Fibroblast of gingiva (primary cell): Measurements from ENCODE around the gene POU5F2.
A peak's percentile ranks its signal among the peaks of the same experiment; 100 is the strongest.

Experiments
- DNase-seq: peaks from one replicate; pipeline ENCODE4 v3.0.0-alpha.2; 2011; ENCODE audit warnings: low read depth

POU5F2 gene, protein sequence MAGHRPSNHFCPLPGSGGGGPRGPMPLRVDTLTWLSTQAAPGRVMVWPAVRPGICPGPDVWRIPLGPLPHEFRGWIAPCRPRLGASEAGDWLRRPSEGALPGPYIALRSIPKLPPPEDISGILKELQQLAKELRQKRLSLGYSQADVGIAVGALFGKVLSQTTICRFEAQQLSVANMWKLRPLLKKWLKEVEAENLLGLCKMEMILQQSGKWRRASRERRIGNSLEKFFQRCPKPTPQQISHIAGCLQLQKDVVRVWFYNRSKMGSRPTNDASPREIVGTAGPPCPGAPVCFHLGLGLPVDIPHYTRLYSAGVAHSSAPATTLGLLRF

DNA sequence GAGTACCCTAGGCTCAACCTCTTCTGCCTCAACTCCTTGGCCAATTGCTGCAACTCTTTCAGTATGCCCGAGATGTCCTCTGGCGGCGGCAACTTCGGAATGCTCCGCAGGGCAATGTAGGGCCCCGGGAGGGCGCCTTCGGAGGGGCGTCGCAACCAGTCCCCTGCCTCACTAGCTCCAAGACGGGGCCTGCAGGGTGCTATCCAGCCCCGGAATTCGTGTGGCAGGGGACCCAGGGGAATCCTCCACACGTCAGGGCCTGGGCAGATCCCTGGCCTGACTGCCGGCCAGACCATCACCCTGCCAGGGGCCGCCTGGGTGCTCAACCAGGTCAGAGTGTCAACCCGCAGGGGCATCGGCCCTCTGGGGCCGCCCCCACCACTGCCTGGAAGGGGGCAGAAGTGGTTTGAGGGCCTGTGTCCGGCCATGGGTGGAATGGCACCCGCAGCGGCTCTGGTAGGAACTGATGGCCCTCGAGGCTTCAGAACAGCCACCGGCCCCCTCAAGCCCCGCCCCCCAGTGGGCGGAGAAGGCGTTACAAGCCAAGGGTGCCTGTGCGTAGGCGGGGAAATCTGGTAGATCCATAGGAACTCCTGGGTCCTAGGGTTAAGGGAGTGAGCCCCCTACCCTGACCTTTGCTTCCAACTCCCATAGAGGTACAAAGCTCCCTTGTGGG is at the start of gene POU5F2:
TSS of gene POU5F2 (minus strand) at position 465 of the 676 bp plus-strand sequence. CDS start at position 428, 37 bp downstream.
- no peak for DNase-seq

GRCh38 chr5:93790401-93790800 is 49.0 kb upstream of the POU5F2 start:
- peak; percentile 21 for DNase-seq

- DNase-seq = peak; percentile 53
These were observed 48.0 kb upstream of the POU5F2 start for GRCh38 chr5:93789173-93790067.

- no peak for DNase-seq
These were observed 46.2 kb upstream of the POU5F2 start for GRCh38 chr5:93787598-93787997.

GRCh38 chr5:93785475-93785874 is 44.1 kb upstream of the POU5F2 start:
- DNase-seq = no peak

DNA sequence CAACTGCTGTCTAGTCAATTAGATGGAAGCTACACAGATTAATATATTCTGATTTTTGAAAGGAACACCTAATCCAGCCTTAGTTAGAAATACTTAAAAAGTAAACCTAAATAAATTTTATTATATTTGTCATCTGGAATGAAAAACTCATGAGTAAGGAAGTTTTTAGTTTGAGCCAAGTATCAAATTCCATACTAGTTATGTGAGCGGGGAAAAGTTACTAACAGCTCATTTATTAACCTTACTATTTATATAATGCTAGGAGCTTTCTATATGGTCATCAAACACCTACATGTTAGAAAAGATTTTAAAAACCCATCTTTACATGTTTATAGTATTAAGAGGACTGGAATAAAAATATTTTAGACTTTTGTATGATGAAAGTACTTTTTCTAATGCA is 41.6 kb upstream of the POU5F2 start:
- no peak for DNase-seq

DNA sequence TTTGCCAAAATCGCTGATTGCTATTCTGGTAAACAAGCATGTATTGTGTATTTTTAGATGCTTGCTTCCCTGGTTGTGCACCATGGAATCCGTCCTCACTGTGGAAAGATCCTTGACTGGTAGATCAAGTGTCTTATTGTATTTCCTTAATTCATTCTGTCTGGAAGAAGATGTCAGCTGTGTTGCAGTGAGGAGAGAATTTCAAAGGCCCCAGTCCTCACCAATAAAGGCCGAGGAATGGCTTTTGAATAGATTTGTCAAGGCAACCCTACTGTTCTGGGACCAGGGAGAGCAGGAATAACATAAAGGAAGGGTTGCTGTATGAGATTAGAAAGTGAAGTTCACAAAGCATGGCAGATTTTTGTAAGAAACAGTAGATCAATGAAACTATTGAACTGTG is 36.2 kb upstream of the POU5F2 start:
- no peak for DNase-seq

DNA sequence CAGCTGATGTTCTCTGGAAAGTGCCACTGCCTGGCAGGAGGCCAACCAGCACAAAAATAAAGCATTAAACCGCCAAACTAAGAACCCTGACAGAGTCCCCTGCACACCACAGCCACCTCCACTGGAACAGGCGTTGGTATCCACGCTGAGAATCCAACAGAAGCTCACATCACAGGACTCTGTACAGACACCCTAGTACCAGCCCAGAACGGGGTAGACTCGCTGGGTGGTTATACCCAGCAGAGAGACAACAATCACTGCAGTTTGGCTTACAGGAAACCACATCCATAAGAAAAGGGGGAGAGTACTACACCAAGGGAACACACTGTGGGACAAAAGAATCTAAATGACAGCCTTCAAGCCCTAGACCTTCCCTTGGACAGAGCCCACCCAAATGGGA is 15.0 kb upstream of the POU5F2 start:
- DNase-seq = no peak

GRCh38 chr5:93755716-93756115 is 14.3 kb upstream of the POU5F2 start:
- DNase-seq = no peak

- no peak for DNase-seq
These were observed 7.5 kb upstream of the POU5F2 start for GRCh38 chr5:93748875-93749397.

DNA sequence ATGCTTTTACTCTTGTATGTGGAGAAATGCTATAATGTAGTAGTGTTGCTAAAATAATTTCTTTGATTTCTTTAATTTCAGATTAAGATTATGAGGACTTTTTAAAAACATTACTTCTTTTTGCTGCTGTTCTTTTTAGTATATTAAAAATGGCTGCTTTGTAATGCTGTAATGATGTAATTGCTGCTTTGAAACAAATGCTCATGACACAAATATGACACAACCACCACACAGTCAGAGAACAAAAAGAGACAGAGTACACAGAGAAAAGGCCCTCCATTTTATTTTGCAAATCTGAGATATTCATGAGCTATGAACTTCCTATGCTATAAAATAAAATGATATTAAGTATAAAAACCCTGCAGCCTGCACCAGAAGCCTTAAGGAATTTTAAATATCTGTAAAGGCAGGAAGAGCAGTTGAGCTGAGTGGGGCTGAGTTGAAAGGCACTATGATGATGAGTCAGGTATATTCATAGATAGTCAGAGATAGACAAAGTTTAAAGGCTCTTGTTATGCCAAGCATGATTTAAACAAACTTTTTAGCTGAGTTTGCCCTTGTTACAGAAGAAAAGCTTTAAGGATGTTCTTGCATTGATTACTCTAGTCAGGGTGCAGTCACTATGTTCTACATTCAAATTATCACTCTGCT is 5.1 kb upstream of the POU5F2 start:
- no peak for DNase-seq

DNA sequence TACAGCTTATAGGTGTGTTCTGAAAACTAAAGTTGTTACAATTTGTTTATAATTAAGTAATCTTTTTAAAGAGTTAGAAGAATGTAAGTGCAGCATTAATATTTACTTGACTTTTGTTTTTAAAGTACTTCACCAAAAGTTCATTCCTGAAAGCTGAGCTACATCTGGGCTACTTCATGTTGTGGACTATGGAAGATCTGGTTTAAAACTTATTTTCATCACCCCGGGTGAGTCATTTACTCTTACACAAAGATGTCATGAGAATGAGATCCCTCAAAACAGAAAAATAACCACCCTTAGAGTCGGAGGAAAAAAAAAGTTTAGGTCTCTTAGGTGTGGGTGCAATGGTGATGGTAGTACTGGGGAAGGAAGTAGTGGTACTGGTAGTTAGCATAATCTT is 5.1 kb downstream of the POU5F2 start:
- DNase-seq = peak; percentile 1

- DNase-seq = peak; percentile 33
These were observed 6.0 kb downstream of the POU5F2 start for GRCh38 chr5:93735378-93735777.

- DNase-seq = no peak
These were observed 9.4 kb downstream of the POU5F2 start for GRCh38 chr5:93731987-93732386.

DNA sequence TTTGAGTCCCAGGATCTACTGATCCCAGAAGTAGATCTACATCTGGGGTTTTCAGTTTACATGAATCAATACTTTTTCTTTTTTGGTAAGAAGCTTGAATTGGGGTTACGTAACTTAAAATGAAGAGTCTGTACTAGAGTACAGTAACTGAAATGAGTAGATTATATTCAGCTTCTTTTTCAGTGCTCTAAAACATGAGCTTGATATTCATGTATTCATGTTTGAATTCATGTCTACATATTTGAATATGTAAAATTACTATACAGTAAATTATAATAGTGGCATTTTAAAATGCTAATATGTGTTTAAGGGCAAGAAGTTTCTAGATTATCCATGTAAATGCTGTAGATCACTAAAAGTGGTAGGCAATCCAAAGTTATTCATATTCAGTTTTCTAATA is 14.8 kb downstream of the POU5F2 start:
- DNase-seq = no peak

DNA sequence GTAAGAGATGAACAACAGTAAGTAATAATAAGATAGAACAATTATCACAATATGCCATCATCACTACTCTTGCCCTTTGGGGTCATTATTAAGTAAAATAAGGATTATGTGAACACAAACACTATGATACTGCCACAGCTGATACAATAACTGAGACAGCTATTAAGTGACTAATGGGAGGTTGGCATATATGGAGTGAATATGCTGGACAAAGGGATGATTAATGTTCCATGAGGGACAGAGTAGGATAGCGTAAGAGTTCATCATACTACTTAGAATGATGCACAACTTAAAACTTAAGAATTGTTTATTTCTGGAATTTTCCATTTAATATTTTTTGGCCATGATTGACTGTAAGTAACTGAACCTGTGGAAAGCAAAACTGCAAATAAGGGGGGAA is 16.6 kb downstream of the POU5F2 start:
- no peak for DNase-seq

GRCh38 chr5:93723681-93724080 is 17.7 kb downstream of the POU5F2 start:
- DNase-seq = no peak

GRCh38 chr5:93723005-93723404 is 18.4 kb downstream of the POU5F2 start:
- DNase-seq = no peak

GRCh38 chr5:93722588-93722987 is 18.8 kb downstream of the POU5F2 start:
- DNase-seq = no peak

DNA sequence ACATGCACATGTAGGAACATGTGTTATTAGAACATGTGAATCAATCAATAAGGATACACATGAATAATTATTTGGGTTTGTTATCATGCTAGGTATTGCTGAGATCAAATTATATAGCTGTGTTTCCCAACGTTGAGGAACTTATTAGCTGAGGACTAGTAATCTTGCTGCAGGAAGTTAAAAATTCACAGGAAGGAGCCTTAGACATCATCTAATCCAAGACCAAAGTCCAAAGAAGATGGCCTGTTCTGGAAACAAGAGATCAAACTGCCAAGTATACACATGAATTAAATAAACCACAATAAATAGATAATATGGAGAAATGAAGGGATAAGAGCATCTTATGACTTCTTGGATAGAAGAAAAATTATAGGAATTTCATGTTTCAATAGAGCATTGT is 19.9 kb downstream of the POU5F2 start:
- no peak for DNase-seq

- DNase-seq = no peak
These were observed 20.3 kb downstream of the POU5F2 start for GRCh38 chr5:93721071-93721470.

GRCh38 chr5:93717162-93717561 is 24.2 kb downstream of the POU5F2 start:
- peak; percentile 49 for DNase-seq
